IMR-90 (cell line): ENCODE data around the gene STYXL1. TPM values are rescaled to one million over a fixed set of nuclear protein-coding genes. Genes with fewer than 3 reads are reported as not detected.

Source experiments
- ATAC-seq: fragments of 200-7000 bp; cut with Tn5 transposase; 2 replicates; pipeline ENCODE4 v1.9.1; 2020; ENCODE audit warnings: low read depth, mild to moderate bottlenecking, moderate library complexity
- BruUV-seq: library from RNA; stranded (reverse); fragments of 400-500 nt; replicated peaks from 2 replicates; lab custom pipeline; 2021; lab: Mats Ljungman, UMichigan
- CTCF ChIA-PET: fragments of 300-600 bp; formaldehyde crosslinking; extraction: SDS; loops from one replicate; lab custom pipeline; 2021; ENCODE audit warnings: antibody characterized with exemption; lab: Yijun Ruan, JAX
- POLR2A ChIA-PET: fragments of 300-600 bp; sonication (Branson Sonifier 250); formaldehyde crosslinking; loops from one replicate; lab custom pipeline; 2022; ENCODE audit warnings: antibody characterized with exemption; ENCODE audit not compliant: unreplicated experiment; lab: Charles Lee
- DNase-seq: peaks from one replicate; pipeline ENCODE4 v3.0.0; 2013
- H2AFZ ChIP-seq: replicated peaks from 2 replicates; pipeline ENCODE3; 2013; ENCODE audit warnings: low read length, mild to moderate bottlenecking; ENCODE audit not compliant: poor library complexity
- H2AK5ac ChIP-seq: 2 replicates; pipeline ENCODE4 v1.6.1; 2013; ENCODE audit warnings: low read depth, low read length, inconsistent platforms
- H2AK9ac ChIP-seq: replicated peaks from 2 replicates; pipeline ENCODE3; 2013; ENCODE audit warnings: mild to moderate bottlenecking, low read depth, low read length, moderate library complexity; ENCODE audit not compliant: poor library complexity
- H2BK120ac ChIP-seq: 2 replicates; pipeline ENCODE4 v1.6.1; 2013; ENCODE audit warnings: low read depth, low read length, inconsistent platforms
- H2BK15ac ChIP-seq: 3 replicates; pipeline ENCODE4 v1.6.1; 2013; ENCODE audit warnings: low read depth, low read length, inconsistent platforms
- H2BK20ac ChIP-seq: 2 replicates; pipeline ENCODE4 v1.6.1; 2013; ENCODE audit warnings: low read depth, mild to moderate bottlenecking, inconsistent platforms, low read length, moderate library complexity
- H2BK5ac ChIP-seq: 2 replicates; pipeline ENCODE4 v1.6.1; 2013; ENCODE audit warnings: mild to moderate bottlenecking, low read depth, low read length, inconsistent platforms; ENCODE audit not compliant: poor library complexity, severe bottlenecking
- H3K14ac ChIP-seq: replicated peaks from 2 replicates; pipeline ENCODE4 v1.6.1; 2013; ENCODE audit warnings: low read depth, low read length, inconsistent platforms
- H3K18ac ChIP-seq: 2 replicates; pipeline ENCODE4 v1.6.1; 2013; ENCODE audit warnings: low read depth, low read length, control low read depth
- H3K23ac ChIP-seq: 2 replicates; pipeline ENCODE4 v1.6.1; 2013; ENCODE audit warnings: low read depth, low read length, inconsistent platforms
- H3K27ac ChIP-seq: 2 replicates; pipeline ENCODE4 v1.5.1; 2013; ENCODE audit warnings: mild to moderate bottlenecking, control low read depth, low read length; ENCODE audit not compliant: insufficient read depth
- H3K27me3 ChIP-seq: 2 replicates; pipeline ENCODE4 v1.6.1; 2013; ENCODE audit warnings: low read length; ENCODE audit not compliant: control insufficient read depth, insufficient read depth
- H3K36me3 ChIP-seq: 2 replicates; pipeline ENCODE4 v1.6.1; 2013; ENCODE audit warnings: low read length, mixed read lengths; ENCODE audit not compliant: control insufficient read depth, insufficient read depth
- H3K4ac ChIP-seq: 2 replicates; pipeline ENCODE4 v1.6.1; 2013; ENCODE audit warnings: low read depth, low read length, inconsistent platforms
- H3K4me1 ChIP-seq: 2 replicates; pipeline ENCODE4 v1.6.1; 2013; ENCODE audit warnings: low read length, mixed read lengths; ENCODE audit not compliant: control insufficient read depth, insufficient read depth
- H3K4me2 ChIP-seq: 2 replicates; pipeline ENCODE4 v1.6.1; 2013; ENCODE audit warnings: low read depth, mild to moderate bottlenecking, control low read depth, low read length, moderate library complexity
- H3K4me3 ChIP-seq: 2 replicates; pipeline ENCODE4 v1.5.1; 2013; ENCODE audit warnings: low read depth, mild to moderate bottlenecking, control low read depth, low read length, moderate library complexity; ENCODE audit not compliant: insufficient read depth
- H3K56ac ChIP-seq: 2 replicates; pipeline ENCODE4 v1.6.1; 2013; ENCODE audit warnings: low read length, inconsistent platforms; ENCODE audit not compliant: insufficient read depth; ENCODE audit errors: extremely low read depth
- H3K79me1 ChIP-seq, 2 experiments: 2 replicates each; pipeline ENCODE4 v1.6.1; 2013; ENCODE audit warnings: low read length in 2 of 2, inconsistent platforms in 1 of 2, low read depth in 1 of 2
- H3K9ac ChIP-seq: 2 replicates; pipeline ENCODE4 v1.6.1; 2013; ENCODE audit warnings: low read depth, low read length, control low read depth
- H3K9me1 ChIP-seq: 2 replicates; pipeline ENCODE4 v1.6.1; 2013; ENCODE audit warnings: low read length, inconsistent platforms; ENCODE audit not compliant: insufficient read depth
- H3K9me3 ChIP-seq: 2 replicates; pipeline ENCODE4 v1.6.1; 2013; ENCODE audit warnings: low read length; ENCODE audit not compliant: control insufficient read depth, insufficient read depth
- H4K20me1 ChIP-seq: 2 replicates; pipeline ENCODE4 v1.6.1; 2013; ENCODE audit warnings: low read length, inconsistent platforms; ENCODE audit not compliant: insufficient read depth
- H4K5ac ChIP-seq: 2 replicates; pipeline ENCODE4 v1.6.1; 2013; ENCODE audit warnings: mild to moderate bottlenecking, low read depth, low read length, control low read depth
- H4K8ac ChIP-seq, 2 experiments: 2 replicates each; pipeline ENCODE4 v1.6.1; 2013; ENCODE audit warnings: low read depth in 2 of 2, low read length in 2 of 2, control low read depth in 1 of 2, inconsistent platforms in 1 of 2
- H4K91ac ChIP-seq: 2 replicates; pipeline ENCODE4 v1.6.1; 2013; ENCODE audit warnings: low read depth, low read length, inconsistent platforms; ENCODE audit not compliant: insufficient read depth
- CEBPB ChIP-seq: IDR thresholded peaks from 2 replicates; pipeline ENCODE4 v1.6.1; 2012; ENCODE audit warnings: low read depth, low read length, improper control_type of control experiment
- RCOR1 ChIP-seq: IDR thresholded peaks from 2 replicates; pipeline ENCODE4 v1.6.1; 2012; ENCODE audit warnings: mild to moderate bottlenecking, low read length, improper control_type of control experiment; ENCODE audit not compliant: insufficient replicate concordance
- WGBS, 2 experiments: methylation state at CpG; one replicate each; pipeline versions ENCODE4 v1.1.5 to v1.1.7; 2013; ENCODE audit warnings: missing lambda C conversion rate in 2 of 2; ENCODE audit not compliant: insufficient read length in 1 of 2; ENCODE audit errors: extremely low coverage in 2 of 2; 5-methylcytosine and 5-hydroxymethylcytosine counted together
- dilution Hi-C: fragments of 300-500 bp; cut with HindIII; formaldehyde crosslinking; loops from one replicate; pipeline ENCODE4 v1.14.3; 2018; ENCODE audit warnings: low sequenced_read_pairs; ENCODE audit not compliant: unreplicated experiment
- in situ Hi-C: fragments of 300-500 bp; cut with MboI; formaldehyde crosslinking; loops from 3 replicates; pipeline ENCODE4 v1.14.3; 2019; ENCODE audit warnings: low sequenced_read_pairs, inconsistent platforms, mixed read lengths
- intact Hi-C: fragments of 100-400 bp; cut with micrococcal nuclease; formaldehyde crosslinking; loops from 2 replicates; pipeline ENCODE4 v1.10.0; 2022
- polyA plus RNA-seq, 3 experiments: library from polyadenylated mRNA; depleted of rRNA; stranded (reverse); fragments of >200 nt; gene quantifications; 2 replicates each; pipeline ENCODE4 v1.2.3, GENCODE V29; 2012; ENCODE audit warnings: low replicate concordance in 1 of 3
- total RNA-seq: library from RNA; depleted of rRNA; stranded (reverse); fragments of >200 nt; gene quantifications from 2 replicates; pipeline ENCODE4 v1.2.3, GENCODE V29; 2012

Gene STYXL1
- total and polyA plus RNA-seq, 2 of the 4 experiments (the other 2 are of a cell fraction), result 66.1 to 73.8 TPM

GRCh38 chr7:75971961-75972763, 75.6 kb downstream of the STYXL1 start:
- no TSS peak for BruUV-seq

More at GRCh38 chr7:75971961-75972763, 75.6 kb downstream of the STYXL1 start:
- Histone ChIP-seq H2AFZ (no peak overlapping the region), H4K20me1 (no peaks in the 10 kb centered on the region), H4K8ac (no peak overlapping the region), H3K23ac (no peak overlapping the region), H2BK20ac (no peak overlapping the region), H3K4ac (no peak overlapping the region), H2BK5ac (no peak overlapping the region), H4K91ac (no peak overlapping the region), H3K27ac (no peak overlapping the region), H2AK5ac (no peak overlapping the region), H2BK15ac (no peak overlapping the region), H3K4me1 (peaks cover 10% of the 10 kb centered on the region; the same call in 1 of the 2 replicates), H3K4me3 (no peak overlapping the region), H3K27me3 (no peaks in the 10 kb centered on the region), H3K9me3 (no peaks in the 10 kb centered on the region), H2BK120ac (no peak overlapping the region), H4K5ac (no peak overlapping the region), H3K36me3 (peaks cover 14% of the 10 kb centered on the region; the same call in 1 of the 2 replicates), H3K4me2 (no peak overlapping the region), H2AK9ac (no peak overlapping the region), H3K79me1 (peaks cover 0 to 27% of the 10 kb centered on the region in 2 experiments; a peak in 3 of 4 replicates), H3K18ac (no peak overlapping the region), H3K9me1 (peaks cover 9% of the 10 kb centered on the region), H3K14ac (no peak overlapping the region; the same call in 1 of the 2 replicates), H3K9ac (no peak overlapping the region), H3K56ac (no peak overlapping the region)
- no peak for DNase-seq
- CTCF ChIA-PET, result interaction anchor here (1.5 kb wide), 1 partner anchor 39 kb away, joined by 4 read pairs; no protein-coding TSS in a partner anchor
- dilution Hi-C loops (no loop called here), in situ Hi-C loops (no loop called here), intact Hi-C loops (no loop called here)
- WGBS, 2 experiments, result 70% methylated on average over 9 of the region's 19 CpGs; no CpG with 5 or more reads in 1 of the 2 experiments
- POLR2A ChIA-PET, result interaction anchor here (0.6 kb wide), 1 partner anchor 1388 kb away, joined by 4 read pairs; no protein-coding TSS in a partner anchor
- TF ChIP-seq RCOR1 (no peak), CEBPB (peak; percentile 55)
- no peak for ATAC-seq
